ENCODE data around the gene LRRC47.
"Not testable (repeated sequence)": the region's sequence is repeated elsewhere in the genome, so short reads cannot be mapped to it uniquely, and the experiment has no call there.

LRRC47 gene

GRCh38 chr1:3821447-3821846 lies 25.1 kb upstream of the LRRC47 start:
- no peaks in the 10 kb centered on the region for H3K4me1 Mint-ChIP-seq (ENCODE audit: low read depth)
- H3K36me3 Mint-ChIP-seq (ENCODE audit: low read depth): peaks cover 13% of the 10 kb centered on the region
- DNase-seq (ENCODE audit: low spot score): no peak
- no peak overlapping the region for H3K4me3 Mint-ChIP-seq
- H3K9me3 Mint-ChIP-seq: no peaks in the 10 kb centered on the region
- H3K27me3 Mint-ChIP-seq (ENCODE audit: low read depth): no peaks in the 10 kb centered on the region
- no peak overlapping the region for H3K27ac Mint-ChIP-seq

DNA sequence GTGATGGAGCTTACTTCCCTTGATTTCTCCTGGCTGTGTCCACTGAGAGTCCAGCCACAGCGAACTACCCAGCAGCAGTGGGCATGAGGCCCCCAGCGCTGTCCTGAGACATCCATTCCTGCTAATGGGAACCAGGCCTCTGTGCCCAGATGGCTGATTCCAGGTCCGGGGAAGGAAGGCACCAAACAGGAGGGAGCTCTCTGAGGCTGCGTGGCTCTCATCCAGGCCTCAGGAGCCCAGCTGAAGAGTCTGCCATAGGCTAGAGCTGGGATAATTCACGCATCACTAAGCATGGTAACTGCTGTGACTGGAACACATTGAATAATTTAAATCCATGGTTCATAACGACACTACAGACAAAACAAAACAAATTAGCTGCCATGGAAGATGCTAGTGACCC lies 24.7 kb upstream of the LRRC47 start:
- no peak for DNase-seq (ENCODE audit: low spot score)
- H3K27me3 Mint-ChIP-seq (ENCODE audit: low read depth): no peaks in the 10 kb centered on the region
- no peaks in the 10 kb centered on the region for H3K9me3 Mint-ChIP-seq
- no peaks in the 10 kb centered on the region for H3K4me1 Mint-ChIP-seq (ENCODE audit: low read depth)
- peaks cover 12% of the 10 kb centered on the region for H3K36me3 Mint-ChIP-seq (ENCODE audit: low read depth)
- no peak overlapping the region for H3K4me3 Mint-ChIP-seq
- no peak overlapping the region for H3K27ac Mint-ChIP-seq

GRCh38 chr1:3820316-3820715 lies 24.0 kb upstream of the LRRC47 start:
- H3K4me1 Mint-ChIP-seq (ENCODE audit: low read depth): no peaks in the 10 kb centered on the region
- no peak overlapping the region for H3K4me3 Mint-ChIP-seq
- H3K27me3 Mint-ChIP-seq (ENCODE audit: low read depth): no peaks in the 10 kb centered on the region
- H3K36me3 Mint-ChIP-seq (ENCODE audit: low read depth): peaks cover 10% of the 10 kb centered on the region
- DNase-seq (ENCODE audit: low spot score): no peak
- H3K9me3 Mint-ChIP-seq: no peaks in the 10 kb centered on the region
- H3K27ac Mint-ChIP-seq: no peak overlapping the region

DNA sequence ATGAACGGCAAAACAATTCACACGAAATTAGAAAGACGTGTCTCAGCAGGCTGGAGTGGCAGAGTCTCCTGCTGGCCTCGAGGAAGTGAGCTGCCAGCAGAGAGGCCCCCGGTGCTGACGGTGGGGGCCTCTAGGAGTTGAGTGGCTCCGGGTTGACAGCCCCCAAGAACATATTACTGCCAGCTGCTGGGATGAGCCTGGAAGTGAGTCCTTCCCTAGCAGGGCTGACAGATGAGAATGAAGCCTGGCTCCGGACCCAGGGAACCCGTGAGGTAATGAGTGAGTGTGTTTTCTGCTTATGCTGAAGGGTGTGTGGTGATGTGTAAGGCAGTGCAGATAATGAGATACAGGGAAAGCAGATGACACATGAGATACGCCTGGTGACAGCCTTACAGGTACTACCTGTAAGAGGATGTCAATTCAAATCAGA lies 23.5 kb upstream of the LRRC47 start:
- no peak for DNase-seq (ENCODE audit: low spot score)
- H3K4me1 Mint-ChIP-seq (ENCODE audit: low read depth): no peaks in the 10 kb centered on the region
- no peak overlapping the region for H3K4me3 Mint-ChIP-seq
- H3K27me3 Mint-ChIP-seq (ENCODE audit: low read depth): no peaks in the 10 kb centered on the region
- H3K36me3 Mint-ChIP-seq (ENCODE audit: low read depth): peaks cover 10% of the 10 kb centered on the region
- peak overlapping the region; percentile 46 for H3K27ac Mint-ChIP-seq
- H3K9me3 Mint-ChIP-seq: no peaks in the 10 kb centered on the region

DNA sequence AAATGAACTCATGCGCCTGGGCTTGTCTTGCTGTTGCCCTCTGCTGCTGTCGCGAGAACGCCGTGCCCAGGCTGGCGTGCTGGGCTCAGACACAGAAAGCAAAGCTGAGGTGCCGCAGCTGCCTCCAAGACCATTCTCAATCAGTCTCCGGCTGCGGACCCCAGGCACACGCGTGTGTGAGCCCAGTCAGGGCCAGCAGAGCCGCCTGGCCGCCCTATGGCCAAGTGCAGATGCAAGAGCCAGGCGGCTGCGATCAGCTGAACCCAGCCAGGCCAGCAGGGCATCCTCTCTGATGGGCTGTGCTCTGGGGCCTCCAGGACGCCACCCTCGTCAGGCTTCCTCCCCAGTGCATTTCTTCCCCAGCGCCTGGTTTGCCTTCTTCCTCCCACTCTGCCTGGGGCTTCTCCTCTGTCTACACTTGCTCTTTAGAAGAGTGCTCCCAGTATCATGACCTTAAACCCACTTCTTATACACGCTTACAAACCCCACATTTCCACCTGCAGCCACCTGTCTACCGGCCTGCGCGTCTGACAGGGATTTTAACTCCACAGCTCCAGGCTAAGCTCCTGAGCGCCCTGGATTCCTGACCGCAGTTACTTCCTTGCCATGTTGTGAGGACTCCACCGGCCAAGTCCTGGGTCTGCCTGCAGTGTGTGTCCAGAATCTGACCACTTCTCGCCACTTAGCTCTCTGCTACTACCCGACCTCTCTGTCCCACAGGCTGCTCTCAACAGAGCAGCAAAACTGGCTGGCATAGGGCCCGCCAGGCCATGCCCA lies 21.7 kb upstream of the LRRC47 start:
- Mint-ChIP-seq H3K27ac (no peak overlapping the region), H3K27me3 (ENCODE audit: low read depth) (no peaks in the 10 kb centered on the region)

DNA sequence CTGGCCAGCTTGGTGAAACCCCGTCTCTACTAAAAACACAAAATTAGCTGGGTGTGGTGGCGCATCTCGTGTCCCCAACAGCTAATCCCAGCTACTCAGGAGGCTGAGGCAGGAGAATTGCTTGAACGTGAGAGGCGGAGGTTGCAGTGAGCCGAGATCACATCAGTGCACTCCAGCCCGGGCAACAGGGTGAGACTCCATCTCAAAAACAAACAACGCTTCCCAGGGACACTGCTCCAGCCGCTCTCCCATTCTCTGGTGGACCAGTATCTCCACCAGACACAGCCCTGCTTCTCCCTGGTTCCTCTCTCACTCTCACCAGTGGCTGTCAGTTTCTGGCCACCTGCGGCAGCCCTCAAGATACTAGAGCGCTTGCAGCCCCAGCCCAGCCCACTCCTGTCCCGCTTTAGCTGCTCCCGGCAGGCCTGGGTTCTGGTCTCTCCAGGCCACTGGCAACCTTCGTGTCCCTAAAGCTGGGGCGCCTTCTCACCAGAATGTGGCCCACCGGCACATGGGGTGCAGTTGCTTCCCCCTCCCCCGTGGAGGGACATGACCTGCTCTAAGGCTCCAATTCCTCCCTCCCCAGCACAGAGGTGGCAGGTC lies 20.9 kb upstream of the LRRC47 start:
- H3K27ac Mint-ChIP-seq: no peak overlapping the region
- peaks cover 7% of the 10 kb centered on the region for H3K36me3 Mint-ChIP-seq (ENCODE audit: low read depth)
- DNase-seq (ENCODE audit: low spot score): no peak

More for the DNA sequence above, 21.7 kb upstream of the LRRC47 start:
- H3K9me3 Mint-ChIP-seq: no peaks in the 10 kb centered on the region
- H3K4me1 Mint-ChIP-seq (ENCODE audit: low read depth): no peaks in the 10 kb centered on the region
- DNase-seq (ENCODE audit: low spot score): no peak
- H3K36me3 Mint-ChIP-seq (ENCODE audit: low read depth): peaks cover 7% of the 10 kb centered on the region
- no peak overlapping the region for H3K4me3 Mint-ChIP-seq

DNA sequence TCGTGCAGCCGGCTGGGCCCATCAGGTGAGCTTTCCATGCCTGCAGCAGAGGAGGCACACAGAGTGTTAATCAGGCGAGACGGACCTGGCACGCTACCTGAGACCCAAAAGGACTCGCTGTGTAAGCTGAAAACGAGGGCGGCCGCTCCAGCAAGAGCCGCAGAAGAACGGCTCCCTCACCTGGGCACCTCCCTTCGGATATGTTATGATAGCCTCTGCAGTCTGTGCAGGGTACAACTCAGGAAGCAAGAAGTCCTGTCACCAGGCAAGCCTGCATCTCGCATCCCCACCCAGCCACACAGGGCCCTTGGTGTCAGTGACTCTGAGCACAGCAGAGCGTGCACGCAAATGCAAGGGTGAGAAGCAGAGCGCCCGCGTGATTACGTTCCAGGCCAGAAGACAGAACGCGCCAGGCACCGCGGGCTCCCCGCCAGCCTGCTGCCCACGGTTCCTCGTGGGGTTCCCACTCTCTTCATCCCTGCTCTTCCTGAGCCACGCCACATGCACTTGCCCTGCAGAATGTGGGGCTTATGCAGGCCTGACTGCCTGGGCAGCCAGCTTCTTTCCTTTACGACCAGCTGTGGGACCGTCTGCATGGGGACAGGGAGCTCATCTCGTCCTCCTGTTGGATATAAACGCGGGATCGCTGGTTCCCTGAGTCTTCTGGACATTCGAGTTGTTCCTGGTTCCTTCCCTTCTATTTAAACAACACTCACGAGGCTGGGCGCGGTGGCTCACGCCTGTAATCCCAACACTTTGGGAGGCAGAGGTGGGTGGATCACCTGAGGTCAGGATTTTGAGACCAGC lies 20.2 kb upstream of the LRRC47 start:
- H3K9me3 Mint-ChIP-seq: no peaks in the 10 kb centered on the region
- no peaks in the 10 kb centered on the region for H3K4me1 Mint-ChIP-seq (ENCODE audit: low read depth)
- H3K36me3 Mint-ChIP-seq (ENCODE audit: low read depth): peaks cover 7% of the 10 kb centered on the region
- H3K27me3 Mint-ChIP-seq (ENCODE audit: low read depth): no peaks in the 10 kb centered on the region
- no peak overlapping the region for H3K4me3 Mint-ChIP-seq
- no peak for DNase-seq (ENCODE audit: low spot score)
- no peak overlapping the region for H3K27ac Mint-ChIP-seq

More for the DNA sequence above, 20.9 kb upstream of the LRRC47 start:
- no peaks in the 10 kb centered on the region for H3K27me3 Mint-ChIP-seq (ENCODE audit: low read depth)
- no peaks in the 10 kb centered on the region for H3K4me1 Mint-ChIP-seq (ENCODE audit: low read depth)
- H3K4me3 Mint-ChIP-seq: no peak overlapping the region
- no peaks in the 10 kb centered on the region for H3K9me3 Mint-ChIP-seq

DNA sequence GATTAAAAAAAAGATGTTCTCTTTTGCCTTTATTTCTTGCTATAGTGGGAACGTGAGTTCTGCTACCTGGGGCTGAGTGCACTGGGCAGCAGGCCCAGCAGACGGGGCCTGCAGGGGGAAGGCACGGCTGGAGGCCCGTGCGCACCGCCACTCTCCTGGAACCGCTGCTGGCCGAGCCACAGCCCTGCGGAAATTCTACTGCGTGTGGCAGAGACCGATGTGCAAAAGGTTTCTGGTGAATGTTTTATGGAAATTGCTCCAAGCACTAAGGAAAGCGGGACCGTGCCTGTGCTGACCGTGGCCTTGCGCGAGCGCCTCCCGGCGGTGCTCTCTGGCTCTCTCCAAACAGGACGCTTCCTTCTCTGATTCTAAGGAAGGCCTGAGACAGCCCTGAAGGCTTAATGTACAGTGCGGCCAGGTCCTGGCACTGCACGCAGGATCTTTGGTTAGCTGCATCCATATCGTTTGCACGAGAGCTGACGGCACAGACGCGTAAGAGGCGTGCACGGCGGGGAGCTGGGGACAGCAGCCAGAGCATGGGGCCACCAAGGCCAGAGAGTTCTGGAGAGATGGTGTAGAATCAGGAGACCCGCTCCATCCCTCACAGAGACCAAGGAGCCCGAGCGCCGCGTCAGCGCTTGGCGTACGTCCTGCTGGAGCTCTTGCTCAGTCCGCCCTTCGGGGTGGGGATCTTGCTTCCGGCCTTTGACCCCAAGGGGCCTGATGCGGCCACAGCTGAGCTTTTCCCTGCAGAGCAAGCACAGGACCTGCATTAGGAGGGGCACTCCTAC lies 18.7 kb upstream of the LRRC47 start:
- H3K4me1 Mint-ChIP-seq (ENCODE audit: low read depth): no peaks in the 10 kb centered on the region
- H3K9me3 Mint-ChIP-seq: no peaks in the 10 kb centered on the region
- no peak for DNase-seq (ENCODE audit: low spot score)
- H3K4me3 Mint-ChIP-seq: no peak overlapping the region
- no peaks in the 10 kb centered on the region for H3K27me3 Mint-ChIP-seq (ENCODE audit: low read depth)
- no peak overlapping the region for H3K27ac Mint-ChIP-seq
- H3K36me3 Mint-ChIP-seq (ENCODE audit: low read depth): peaks cover 3% of the 10 kb centered on the region

- Mint-ChIP-seq H3K36me3 (ENCODE audit: low read depth) (peaks cover under 1% of the 10 kb centered on the region), H3K27me3 (ENCODE audit: low read depth) (no peaks in the 10 kb centered on the region)
These were observed 17.8 kb upstream of the LRRC47 start for GRCh38 chr1:3814065-3814464.

GRCh38 chr1:3811595-3811911 lies 15.3 kb upstream of the LRRC47 start:
- Mint-ChIP-seq H3K4me1 (ENCODE audit: low read depth) (no peaks in the 10 kb centered on the region), H3K4me3 (no peak overlapping the region), H3K27ac (no peak overlapping the region), H3K36me3 (ENCODE audit: low read depth) (no peaks in the 10 kb centered on the region), H3K9me3 (no peaks in the 10 kb centered on the region), H3K27me3 (ENCODE audit: low read depth) (no peaks in the 10 kb centered on the region)
- no peak for DNase-seq (ENCODE audit: low spot score)

More at GRCh38 chr1:3814065-3814464, 17.8 kb upstream of the LRRC47 start:
- no peak overlapping the region for H3K4me3 Mint-ChIP-seq
- DNase-seq (ENCODE audit: low spot score): no peak
- H3K27ac Mint-ChIP-seq: no peak overlapping the region
- H3K9me3 Mint-ChIP-seq: no peaks in the 10 kb centered on the region
- no peaks in the 10 kb centered on the region for H3K4me1 Mint-ChIP-seq (ENCODE audit: low read depth)

DNA sequence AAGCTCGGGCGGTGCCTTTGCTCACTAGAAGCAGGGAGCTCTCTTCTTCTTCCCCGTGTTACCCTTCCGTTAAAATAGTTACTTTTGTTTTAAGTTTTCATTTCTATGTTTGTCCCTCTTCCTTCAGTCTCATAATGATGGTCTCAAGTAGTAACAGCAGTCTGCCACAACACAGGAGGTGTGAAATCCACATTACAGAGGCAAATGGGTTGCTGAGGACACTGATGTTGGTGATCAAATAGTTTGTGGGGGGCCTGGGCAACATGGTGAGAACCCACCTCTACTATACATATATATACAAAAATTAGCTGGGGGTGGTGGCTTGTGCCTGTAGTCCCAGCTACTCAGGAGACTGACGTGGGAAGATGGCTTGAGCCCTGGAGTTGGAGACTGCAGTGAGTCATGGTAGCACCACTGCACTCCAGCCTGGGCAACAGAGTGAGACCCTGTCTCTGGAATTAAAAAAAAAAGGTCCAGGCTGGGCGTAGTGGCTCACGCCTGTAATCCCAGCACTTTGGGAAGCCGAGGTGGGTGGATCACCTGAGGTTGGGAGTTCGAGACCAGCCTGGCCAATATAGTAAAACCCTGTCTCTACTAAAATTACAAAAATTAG lies 14.0 kb upstream of the LRRC47 start:
- not testable (repeated sequence) for DNase-seq (ENCODE audit: low spot score); H3K27ac Mint-ChIP-seq; H3K9me3 Mint-ChIP-seq; H3K4me3 Mint-ChIP-seq; H3K4me1 Mint-ChIP-seq (ENCODE audit: low read depth); H3K36me3 Mint-ChIP-seq (ENCODE audit: low read depth); H3K27me3 Mint-ChIP-seq (ENCODE audit: low read depth)

- DNase-seq (ENCODE audit: low spot score): no peak
- Mint-ChIP-seq H3K27me3 (ENCODE audit: low read depth) (no peaks in the 10 kb centered on the region), H3K9me3 (no peaks in the 10 kb centered on the region), H3K4me1 (ENCODE audit: low read depth) (no peaks in the 10 kb centered on the region), H3K36me3 (ENCODE audit: low read depth) (no peaks in the 10 kb centered on the region), H3K4me3 (no peak overlapping the region), H3K27ac (no peak overlapping the region)
These were observed 13.4 kb upstream of the LRRC47 start for GRCh38 chr1:3809680-3810079.

DNA sequence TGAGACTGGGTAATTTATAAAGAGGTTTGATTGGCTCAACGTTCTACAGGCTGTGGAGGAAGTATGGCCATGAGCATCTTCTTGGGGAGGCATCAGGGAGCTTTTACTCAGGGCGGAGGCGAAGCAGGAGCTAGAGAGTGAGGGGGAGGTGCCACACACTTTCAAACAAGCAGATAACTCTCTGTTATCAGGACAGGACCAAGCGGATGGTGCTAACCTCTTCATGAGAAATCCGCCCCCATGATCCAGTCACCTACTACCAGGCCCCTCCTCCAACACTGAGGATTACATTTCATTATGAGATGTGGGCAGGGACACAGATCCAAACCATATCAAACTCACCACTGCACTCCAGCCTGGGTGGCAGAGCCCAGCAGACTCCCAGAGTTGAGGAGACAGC lies 11.5 kb upstream of the LRRC47 start:
- H3K36me3 Mint-ChIP-seq (ENCODE audit: low read depth): no peaks in the 10 kb centered on the region
- H3K27ac Mint-ChIP-seq: no peak overlapping the region
- H3K4me3 Mint-ChIP-seq: no peak overlapping the region
- DNase-seq (ENCODE audit: low spot score): no peak
- H3K4me1 Mint-ChIP-seq (ENCODE audit: low read depth): no peaks in the 10 kb centered on the region
- no peaks in the 10 kb centered on the region for H3K9me3 Mint-ChIP-seq
- H3K27me3 Mint-ChIP-seq (ENCODE audit: low read depth): peaks cover 7% of the 10 kb centered on the region

Data from T-helper 2 cell treated with Interferon-gamma antibody and Interleukin-4, amounts not matched to agents 5 μg/mL and 100 μg/mL, for 36 hours (primary cell).